Measurements from ENCODE around the gene SLC29A2. TPM values are rescaled to one million over a fixed set of nuclear protein-coding genes. Genes with fewer than 3 reads are reported as not detected.

Gene SLC29A2
- total RNA-seq, 1 experiment from 2014 or later: 30.2 TPM

DNA sequence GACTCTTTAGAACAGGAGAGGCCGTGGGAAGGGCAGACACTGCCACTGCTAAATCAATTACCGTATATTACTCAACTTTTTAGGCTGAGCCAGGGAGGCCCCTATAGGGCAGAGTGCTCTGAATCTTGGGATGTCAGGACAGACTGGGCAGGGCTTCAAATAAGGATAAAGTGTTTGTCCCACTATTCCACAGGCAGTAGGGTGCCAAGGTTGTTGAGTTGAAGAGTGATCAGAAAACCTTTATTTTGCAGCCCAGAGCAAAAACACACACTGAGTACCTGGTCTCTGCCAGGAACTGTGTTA is 22.5 kb downstream of the SLC29A2 start (continued):
- TF ChIP-seq, protein P1, sequence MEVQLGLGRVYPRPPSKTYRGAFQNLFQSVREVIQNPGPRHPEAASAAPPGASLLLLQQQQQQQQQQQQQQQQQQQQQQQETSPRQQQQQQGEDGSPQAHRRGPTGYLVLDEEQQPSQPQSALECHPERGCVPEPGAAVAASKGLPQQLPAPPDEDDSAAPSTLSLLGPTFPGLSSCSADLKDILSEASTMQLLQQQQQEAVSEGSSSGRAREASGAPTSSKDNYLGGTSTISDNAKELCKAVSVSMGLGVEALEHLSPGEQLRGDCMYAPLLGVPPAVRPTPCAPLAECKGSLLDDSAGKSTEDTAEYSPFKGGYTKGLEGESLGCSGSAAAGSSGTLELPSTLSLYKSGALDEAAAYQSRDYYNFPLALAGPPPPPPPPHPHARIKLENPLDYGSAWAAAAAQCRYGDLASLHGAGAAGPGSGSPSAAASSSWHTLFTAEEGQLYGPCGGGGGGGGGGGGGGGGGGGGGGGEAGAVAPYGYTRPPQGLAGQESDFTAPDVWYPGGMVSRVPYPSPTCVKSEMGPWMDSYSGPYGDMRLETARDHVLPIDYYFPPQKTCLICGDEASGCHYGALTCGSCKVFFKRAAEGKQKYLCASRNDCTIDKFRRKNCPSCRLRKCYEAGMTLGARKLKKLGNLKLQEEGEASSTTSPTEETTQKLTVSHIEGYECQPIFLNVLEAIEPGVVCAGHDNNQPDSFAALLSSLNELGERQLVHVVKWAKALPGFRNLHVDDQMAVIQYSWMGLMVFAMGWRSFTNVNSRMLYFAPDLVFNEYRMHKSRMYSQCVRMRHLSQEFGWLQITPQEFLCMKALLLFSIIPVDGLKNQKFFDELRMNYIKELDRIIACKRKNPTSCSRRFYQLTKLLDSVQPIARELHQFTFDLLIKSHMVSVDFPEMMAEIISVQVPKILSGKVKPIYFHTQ (CRISPR knock-in tag; IDR thresholded peaks at IDR 0.05): no peak
- TF ChIP-seq ETV6 (CRISPR knock-in tag; IDR thresholded peaks at IDR 0.05) (no peak), TCF7 (CRISPR knock-in tag; IDR thresholded peaks at IDR 0.05; ENCODE audit: low read depth) (no peak), ZNF121 (CRISPR knock-in tag; IDR thresholded peaks at IDR 0.05) (no peak), ZNF232 (CRISPR knock-in tag; IDR thresholded peaks at IDR 0.05) (no peak), SOX15 (CRISPR knock-in tag; IDR thresholded peaks at IDR 0.05) (no peak), FOXK1 (CRISPR knock-in tag; IDR thresholded peaks at IDR 0.05) (no peak)
- TF ChIP-seq, protein P2, sequence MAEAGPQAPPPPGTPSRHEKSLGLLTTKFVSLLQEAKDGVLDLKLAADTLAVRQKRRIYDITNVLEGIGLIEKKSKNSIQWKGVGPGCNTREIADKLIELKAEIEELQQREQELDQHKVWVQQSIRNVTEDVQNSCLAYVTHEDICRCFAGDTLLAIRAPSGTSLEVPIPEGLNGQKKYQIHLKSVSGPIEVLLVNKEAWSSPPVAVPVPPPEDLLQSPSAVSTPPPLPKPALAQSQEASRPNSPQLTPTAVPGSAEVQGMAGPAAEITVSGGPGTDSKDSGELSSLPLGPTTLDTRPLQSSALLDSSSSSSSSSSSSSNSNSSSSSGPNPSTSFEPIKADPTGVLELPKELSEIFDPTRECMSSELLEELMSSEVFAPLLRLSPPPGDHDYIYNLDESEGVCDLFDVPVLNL (CRISPR knock-in tag; IDR thresholded peaks at IDR 0.05; ENCODE audit: borderline replicate concordance, low read depth): no peak

- Mint-ChIP-seq H3K36me3 (peaks cover 6% of the 10 kb centered on the region; the same call in 1 of the 2 replicates), H3K27ac (peak within 1 kb of the TSS; percentile 93), H3K9me3 (no peaks in the 10 kb centered on the region), H3K4me3 (peak within 1 kb of the TSS; percentile 96), H3K4me1 (peaks cover 26% of the 10 kb centered on the region), H3K27me3 (ENCODE audit: low read depth) (peaks cover 6% of the 10 kb centered on the region; the same call in 1 of the 2 replicates)
- DNase-seq (ENCODE audit: low spot score) (peak; percentile 81), ATAC-seq (peak; percentile 71)
- POLR2A ChIA-PET: interaction anchor here (0.6 to 1.3 kb wide), 6 partner anchors 13 to 499 kb away, joined by 3 to 6 read pairs (median 3); partner anchors contain the start of gene YIF1A
- CTCF ChIA-PET: interaction anchor here (0.6 to 3.2 kb wide), 10 partner anchors 11 to 459 kb away, joined by 3 to 35 read pairs (median 4); partner anchors contain the start of genes CD248, FIBP, MRPL11 and RIN1
- no peak for TF ChIP-seq CDX4 (CRISPR knock-in tag; IDR thresholded peaks at IDR 0.05; ENCODE audit: borderline replicate concordance)
- TF ChIP-seq IRF1 (CRISPR knock-in tag; IDR thresholded peaks at IDR 0.05): peak; percentile 72; the same call in 1 of the 2 replicates
- TF ChIP-seq JUN (CRISPR knock-in tag; IDR thresholded peaks at IDR 0.05): no peak
- no peak for TF ChIP-seq MYBL2 (CRISPR knock-in tag; IDR thresholded peaks at IDR 0.05)
- no peak for TF ChIP-seq CBFB (CRISPR knock-in tag; IDR thresholded peaks at IDR 0.05; ENCODE audit: low read depth)
- 0 out of 2 replicates have a peak, but pooled peaks have one; percentile 39 for TF ChIP-seq ELF4 (CRISPR knock-in tag; IDR thresholded peaks at IDR 0.05; ENCODE audit: low read depth)
- no peak for TF ChIP-seq PRRX2 (CRISPR knock-in tag; IDR thresholded peaks at IDR 0.05)
- peak; percentile 44; the same call in 1 of the 2 replicates for TF ChIP-seq GABPB1 (CRISPR knock-in tag; IDR thresholded peaks at IDR 0.05)
- TF ChIP-seq FOXP4 (CRISPR knock-in tag; IDR thresholded peaks at IDR 0.05): peak; percentile 58; the same call in 1 of the 2 replicates
- TF ChIP-seq NFYB (CRISPR knock-in tag; conservative IDR thresholded peaks at IDR 0.05; ENCODE audit: low read depth): 0 out of 2 replicates have a peak, but pooled peaks have one; percentile 14
- TF ChIP-seq ETV6 (CRISPR knock-in tag; IDR thresholded peaks at IDR 0.05): peak; percentile 68; the same call in 1 of the 2 replicates
- TF ChIP-seq, protein P3, sequence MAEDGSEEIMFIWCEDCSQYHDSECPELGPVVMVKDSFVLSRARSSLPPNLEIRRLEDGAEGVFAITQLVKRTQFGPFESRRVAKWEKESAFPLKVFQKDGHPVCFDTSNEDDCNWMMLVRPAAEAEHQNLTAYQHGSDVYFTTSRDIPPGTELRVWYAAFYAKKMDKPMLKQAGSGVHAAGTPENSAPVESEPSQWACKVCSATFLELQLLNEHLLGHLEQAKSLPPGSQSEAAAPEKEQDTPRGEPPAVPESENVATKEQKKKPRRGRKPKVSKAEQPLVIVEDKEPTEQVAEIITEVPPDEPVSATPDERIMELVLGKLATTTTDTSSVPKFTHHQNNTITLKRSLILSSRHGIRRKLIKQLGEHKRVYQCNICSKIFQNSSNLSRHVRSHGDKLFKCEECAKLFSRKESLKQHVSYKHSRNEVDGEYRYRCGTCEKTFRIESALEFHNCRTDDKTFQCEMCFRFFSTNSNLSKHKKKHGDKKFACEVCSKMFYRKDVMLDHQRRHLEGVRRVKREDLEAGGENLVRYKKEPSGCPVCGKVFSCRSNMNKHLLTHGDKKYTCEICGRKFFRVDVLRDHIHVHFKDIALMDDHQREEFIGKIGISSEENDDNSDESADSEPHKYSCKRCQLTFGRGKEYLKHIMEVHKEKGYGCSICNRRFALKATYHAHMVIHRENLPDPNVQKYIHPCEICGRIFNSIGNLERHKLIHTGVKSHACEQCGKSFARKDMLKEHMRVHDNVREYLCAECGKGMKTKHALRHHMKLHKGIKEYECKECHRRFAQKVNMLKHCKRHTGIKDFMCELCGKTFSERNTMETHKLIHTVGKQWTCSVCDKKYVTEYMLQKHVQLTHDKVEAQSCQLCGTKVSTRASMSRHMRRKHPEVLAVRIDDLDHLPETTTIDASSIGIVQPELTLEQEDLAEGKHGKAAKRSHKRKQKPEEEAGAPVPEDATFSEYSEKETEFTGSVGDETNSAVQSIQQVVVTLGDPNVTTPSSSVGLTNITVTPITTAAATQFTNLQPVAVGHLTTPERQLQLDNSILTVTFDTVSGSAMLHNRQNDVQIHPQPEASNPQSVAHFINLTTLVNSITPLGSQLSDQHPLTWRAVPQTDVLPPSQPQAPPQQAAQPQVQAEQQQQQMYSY (CRISPR knock-in tag; IDR thresholded peaks at IDR 0.05): 0 out of 2 replicates have a peak, but pooled peaks have one; percentile 32
- peak; percentile 55; the same call in 1 of the 2 replicates for TF ChIP-seq FOXK1 (CRISPR knock-in tag; IDR thresholded peaks at IDR 0.05)
Measured at GRCh38 chr11:66347425-66348276, 23.9 kb downstream of the SLC29A2 start, which contains the start of gene B4GAT1. Gene B4GAT1, minus strand, starts transcription at chr11:66347629. Its CDS starts 84 bp downstream, at chr11:66347545.

Measured in WTC11 (cell line).